ENCODE data around the gene MT1B. TPM values are rescaled to one million over a fixed set of nuclear protein-coding genes. Genes with fewer than 3 reads are reported as not detected.
A peak's percentile ranks its signal among the peaks of the same experiment; 100 is the strongest.

The MT1B gene
- total RNA-seq = not detected

- H3K27me3 ChIP-seq = peaks cover 19% of the 10 kb centered on the region
- no peak for DNase-seq (ENCODE audit: low spot score in 2 of 2)
- no peak for TF ChIP-seq EP300 (IDR thresholded peaks at IDR 0.05)
- TF ChIP-seq POLR2A (IDR thresholded peaks at IDR 0.05) = no peak
- TF ChIP-seq POLR2AphosphoS5 (IDR thresholded peaks at IDR 0.05) = no peak
- H3K4me1 ChIP-seq = no peaks in the 10 kb centered on the region
- WGBS = 83% methylated on average over 1 of the region's 7 CpGs
- no peak within 1 kb of the TSS for H3K27ac ChIP-seq
- no peaks in the 10 kb centered on the region for H3K9me3 ChIP-seq
- no peak within 1 kb of the TSS for H3K4me3 ChIP-seq
- H3K36me3 ChIP-seq = no peaks in the 10 kb centered on the region
Observed at GRCh38 chr16:56651586-56651985, at the start of gene MT1B. Gene MT1B, plus strand, starts transcription at chr16:56651886. Its CDS starts 68 bp downstream, at chr16:56651954.

- Histone ChIP-seq H3K9me3 (no peaks in the 10 kb centered on the region), H3K4me3 (no peak overlapping the region), H3K4me1 (peaks cover 36% of the 10 kb centered on the region), H3K27me3 (no peaks in the 10 kb centered on the region), H3K36me3 (no peaks in the 10 kb centered on the region), H3K27ac (no peak overlapping the region)
- DNase-seq (ENCODE audit: low spot score in 2 of 2) = no peak
- 64% methylated on average over 4 of the region's 4 CpGs for WGBS
- TF ChIP-seq POLR2AphosphoS5 (IDR thresholded peaks at IDR 0.05) (no peak), CTCF (IDR thresholded peaks at IDR 0.05) (peak in 1 of 2 donors; percentile 29)
Observed at GRCh38 chr16:56603589-56603988, 48.1 kb upstream of the MT1B start.

GRCh38 chr16:56604966-56605365 is 46.7 kb upstream of the MT1B start:
- TF ChIP-seq POLR2A (IDR thresholded peaks at IDR 0.05) (no peak), CTCF (IDR thresholded peaks at IDR 0.05) (no peak), POLR2AphosphoS5 (IDR thresholded peaks at IDR 0.05) (no peak), EP300 (IDR thresholded peaks at IDR 0.05) (no peak)
- Histone ChIP-seq H3K27me3 (no peaks in the 10 kb centered on the region), H3K27ac (no peak overlapping the region), H3K36me3 (no peaks in the 10 kb centered on the region), H3K4me3 (no peak overlapping the region), H3K4me1 (peaks cover 49% of the 10 kb centered on the region), H3K9me3 (no peaks in the 10 kb centered on the region)
- 76% methylated on average over 4 of the region's 4 CpGs for WGBS
- DNase-seq (ENCODE audit: low spot score in 2 of 2) = no peak

GRCh38 chr16:56605475-56605874 is 46.2 kb upstream of the MT1B start:
- Histone ChIP-seq H3K27ac (peak overlapping the region; percentile 96), H3K4me1 (peaks cover 55% of the 10 kb centered on the region), H3K36me3 (no peaks in the 10 kb centered on the region), H3K4me3 (no peak overlapping the region), H3K9me3 (no peaks in the 10 kb centered on the region), H3K27me3 (no peaks in the 10 kb centered on the region)
- no peak for DNase-seq (ENCODE audit: low spot score in 2 of 2)
- TF ChIP-seq POLR2A (IDR thresholded peaks at IDR 0.05) (no peak), CTCF (IDR thresholded peaks at IDR 0.05) (no peak), EP300 (IDR thresholded peaks at IDR 0.05) (no peak), POLR2AphosphoS5 (IDR thresholded peaks at IDR 0.05) (no peak)
- 61% methylated on average over 1 of the region's 1 CpG for WGBS

- H3K4me3 ChIP-seq = no peak overlapping the region
- peaks cover 60% of the 10 kb centered on the region for H3K4me1 ChIP-seq
- DNase-seq (ENCODE audit: low spot score in 2 of 2) = peak in 1 of 2 donors; percentile 87
- WGBS = 33% methylated on average over 3 of the region's 3 CpGs
- H3K36me3 ChIP-seq = no peaks in the 10 kb centered on the region
- peak overlapping the region; percentile 96 for H3K27ac ChIP-seq
- no peaks in the 10 kb centered on the region for H3K27me3 ChIP-seq
- TF ChIP-seq CTCF (IDR thresholded peaks at IDR 0.05) (no peak), POLR2A (IDR thresholded peaks at IDR 0.05) (no peak), EP300 (IDR thresholded peaks at IDR 0.05) (no peak), POLR2AphosphoS5 (IDR thresholded peaks at IDR 0.05) (no peak)
- H3K9me3 ChIP-seq = no peaks in the 10 kb centered on the region
Observed at GRCh38 chr16:56606071-56606475, 45.6 kb upstream of the MT1B start.
